K562 (cell line): Measurements from ENCODE around the gene FAAH.

Experiments
- BCLAF1 ChIP-seq, 2 experiments: fragments of 450-650 bp in 1 of 2; IDR thresholded peaks; 2 replicates each; pipeline ENCODE4 v1.6.1; 2011 to 2017; ENCODE audit warnings: low read depth in 2 of 2, antibody characterized with exemption in 1 of 2, borderline replicate concordance in 1 of 2, low read length in 1 of 2, mild to moderate bottlenecking in 1 of 2, mixed read lengths in 1 of 2; ENCODE audit not compliant: control insufficient read depth in 1 of 2
- CTCF ChIP-seq, 3 experiments: IDR thresholded peaks in 2 of 3; conservative IDR thresholded peaks in 1 of 3; 2 replicates each; pipeline ENCODE4 v1.5.1; 2011 to 2012; ENCODE audit warnings: low read length in 3 of 3, mild to moderate bottlenecking in 3 of 3, control low read depth in 2 of 3, improper control_type of control experiment in 1 of 3, inconsistent platforms in 1 of 3, low read depth in 1 of 3, mixed read lengths in 1 of 3, moderate library complexity in 1 of 3; ENCODE audit not compliant: insufficient read depth in 2 of 3
- EZH2 ChIP-seq: IDR thresholded peaks from 2 replicates; pipeline ENCODE4 v1.6.1; 2012; ENCODE audit warnings: low read depth, mild to moderate bottlenecking, inconsistent platforms, low read length, borderline replicate concordance
- HNRNPH1 ChIP-seq: fragments of 200-400 bp; formaldehyde crosslinking; optimal IDR thresholded peaks from 2 replicates; pipeline ENCODE3; 2017; ENCODE audit warnings: low read depth, mild to moderate bottlenecking, low read length, moderate library complexity
- SREBF2 ChIP-seq: sonication (generic); formaldehyde crosslinking; IDR thresholded peaks from 2 replicates; pipeline ENCODE4 v1.4.0; 2020; ENCODE audit warnings: mild to moderate bottlenecking, missing genetic modification reagents

GRCh38 chr1:46394108-46394871, at the start of gene FAAH:
- TF ChIP-seq SREBF2 (CRISPR knock-in tag) (no peak), CTCF (IDR thresholded peaks at IDR 0.05 in 2 of 3, conservative IDR thresholded peaks at IDR 0.05 in 1 of 3; ENCODE audit: insufficient read depth in 2 of 3, low read depth in 1 of 3, low read length in 3 of 3) (no peak), EZH2 (no peak), BCLAF1 (IDR thresholded peaks at IDR 0.05; ENCODE audit: borderline replicate concordance in 1 of 2, control insufficient read depth in 1 of 2, low read depth in 2 of 2, low read length in 1 of 2) (no peak), HNRNPH1 (no peak)
